Measurements from ENCODE around the gene P2RY2.

The P2RY2 gene

GRCh38 chr11:73218106-73218829 lies at the start of gene P2RY2:
Gene P2RY2 (plus strand): TSS chr11:73218281. CDS start chr11:73234160, 15,879 bp downstream.
- in situ Hi-C loops (cut with HindIII; ENCODE audit: low sequenced_read_pairs): no loop called here

DNA sequence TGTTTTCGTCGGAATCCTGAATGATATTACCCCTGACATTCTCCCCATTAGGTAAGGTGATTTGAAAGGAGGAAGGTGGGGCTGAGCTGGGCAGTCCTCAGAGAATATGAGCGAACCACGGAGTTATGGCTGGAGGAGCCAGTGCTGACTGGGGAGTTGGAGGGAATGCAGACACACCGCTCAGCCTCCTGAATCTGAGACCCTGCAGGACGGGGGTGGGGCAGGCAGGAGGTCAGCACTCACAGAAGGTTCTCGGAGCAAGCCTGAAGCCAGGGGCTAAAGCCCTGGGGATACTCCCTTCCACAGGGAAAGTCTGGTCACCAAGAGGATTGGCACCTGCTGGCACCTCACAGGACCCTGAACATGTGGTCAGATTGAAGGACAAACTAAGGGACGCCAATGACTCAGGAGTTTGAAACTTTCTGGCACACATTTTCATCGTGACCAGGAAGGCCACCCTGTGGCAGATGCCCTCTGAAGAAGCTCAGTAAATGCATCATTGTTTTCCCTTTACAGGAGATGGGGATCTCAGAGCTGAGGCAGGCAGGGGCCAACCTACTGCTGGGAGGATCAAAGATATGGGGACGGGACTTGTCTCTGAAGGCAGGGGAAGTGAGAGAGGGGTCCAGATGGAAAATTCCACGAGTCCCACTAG lies 49.0 kb upstream of the P2RY2 start:
- in situ Hi-C loops (cut with HindIII; ENCODE audit: low sequenced_read_pairs): loop anchor here (10.0 kb wide), 1 partner anchor 344 kb away; no protein-coding TSS in a partner anchor

- in situ Hi-C loops (cut with HindIII; ENCODE audit: low sequenced_read_pairs): no loop called here
Measured at GRCh38 chr11:73170140-73170539, 47.9 kb upstream of the P2RY2 start.

- in situ Hi-C loops (cut with HindIII; ENCODE audit: low sequenced_read_pairs): no loop called here
Measured at GRCh38 chr11:73171436-73172161, 46.5 kb upstream of the P2RY2 start.

DNA sequence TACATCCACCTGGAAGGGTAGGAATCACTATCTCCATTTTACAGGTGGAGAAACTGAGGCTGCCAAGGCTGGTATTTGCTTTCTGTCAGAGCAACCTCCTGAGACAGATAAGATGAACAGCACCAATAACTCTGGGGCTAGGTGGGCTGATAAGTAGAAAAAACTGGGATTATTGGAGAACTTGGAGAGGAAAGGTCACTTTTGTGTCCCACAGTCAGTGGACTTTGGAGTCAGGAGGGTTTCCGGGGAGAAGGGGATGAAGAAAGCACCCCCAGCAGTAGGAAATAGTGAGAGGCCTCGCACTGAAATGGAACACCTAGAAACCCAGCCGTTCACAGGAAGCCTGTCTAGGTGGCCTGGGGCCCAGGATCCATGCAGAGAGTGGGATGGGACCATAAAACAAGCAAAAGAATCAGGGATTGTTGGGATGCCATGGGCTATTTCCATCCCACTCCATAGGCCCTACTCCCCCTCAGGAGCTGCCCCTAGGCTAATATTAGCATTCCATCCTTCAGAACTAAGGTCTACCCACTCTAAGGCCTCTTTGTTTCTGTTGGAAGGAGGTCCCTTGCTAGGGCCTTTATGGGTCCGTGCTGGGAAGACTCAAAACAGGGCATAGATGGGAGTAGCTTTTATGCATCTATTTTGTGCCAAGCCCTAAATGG lies 45.0 kb upstream of the P2RY2 start:
- in situ Hi-C loops (cut with HindIII; ENCODE audit: low sequenced_read_pairs): no loop called here

- in situ Hi-C loops (cut with HindIII; ENCODE audit: low sequenced_read_pairs): no loop called here
Measured at GRCh38 chr11:73173755-73174494, 44.2 kb upstream of the P2RY2 start.

GRCh38 chr11:73174495-73174791 lies 43.6 kb upstream of the P2RY2 start:
- in situ Hi-C loops (cut with HindIII; ENCODE audit: low sequenced_read_pairs): no loop called here

DNA sequence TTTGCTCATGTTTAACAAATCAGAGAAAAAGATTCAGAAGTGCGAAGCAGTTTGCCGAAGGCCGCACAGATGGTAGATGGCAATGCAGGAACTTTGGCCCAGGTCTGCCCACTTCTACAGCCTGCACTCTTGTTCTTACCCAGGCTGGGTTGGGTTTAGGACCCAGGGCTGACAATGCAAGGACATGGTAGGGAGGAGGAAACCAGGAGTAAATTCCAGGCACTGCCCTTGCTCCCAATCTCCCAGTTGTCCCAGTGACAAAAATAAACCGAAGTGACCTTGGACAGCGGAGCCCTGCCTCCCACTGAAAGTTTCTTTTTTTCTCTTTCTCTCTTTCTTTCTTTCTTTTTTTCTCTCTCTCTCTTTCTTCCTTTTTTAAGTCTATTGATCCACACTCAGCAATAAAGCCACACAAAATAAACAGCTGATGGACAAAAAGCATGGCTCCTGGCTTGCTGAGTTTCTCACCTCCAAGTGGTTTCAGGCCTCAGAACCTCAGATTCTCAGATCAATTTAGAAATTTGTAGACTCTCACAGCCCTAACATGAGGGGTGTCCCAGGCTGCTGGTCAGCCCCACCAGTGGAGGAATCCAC lies 42.4 kb upstream of the P2RY2 start:
- in situ Hi-C loops (cut with HindIII; ENCODE audit: low sequenced_read_pairs): no loop called here

GRCh38 chr11:73176145-73176873 lies 41.8 kb upstream of the P2RY2 start:
- in situ Hi-C loops (cut with HindIII; ENCODE audit: low sequenced_read_pairs): no loop called here

- in situ Hi-C loops (cut with HindIII; ENCODE audit: low sequenced_read_pairs): no loop called here
Measured at GRCh38 chr11:73176874-73177155, 41.3 kb upstream of the P2RY2 start.

GRCh38 chr11:73177380-73177777 lies 40.7 kb upstream of the P2RY2 start:
- in situ Hi-C loops (cut with HindIII; ENCODE audit: low sequenced_read_pairs): no loop called here

DNA sequence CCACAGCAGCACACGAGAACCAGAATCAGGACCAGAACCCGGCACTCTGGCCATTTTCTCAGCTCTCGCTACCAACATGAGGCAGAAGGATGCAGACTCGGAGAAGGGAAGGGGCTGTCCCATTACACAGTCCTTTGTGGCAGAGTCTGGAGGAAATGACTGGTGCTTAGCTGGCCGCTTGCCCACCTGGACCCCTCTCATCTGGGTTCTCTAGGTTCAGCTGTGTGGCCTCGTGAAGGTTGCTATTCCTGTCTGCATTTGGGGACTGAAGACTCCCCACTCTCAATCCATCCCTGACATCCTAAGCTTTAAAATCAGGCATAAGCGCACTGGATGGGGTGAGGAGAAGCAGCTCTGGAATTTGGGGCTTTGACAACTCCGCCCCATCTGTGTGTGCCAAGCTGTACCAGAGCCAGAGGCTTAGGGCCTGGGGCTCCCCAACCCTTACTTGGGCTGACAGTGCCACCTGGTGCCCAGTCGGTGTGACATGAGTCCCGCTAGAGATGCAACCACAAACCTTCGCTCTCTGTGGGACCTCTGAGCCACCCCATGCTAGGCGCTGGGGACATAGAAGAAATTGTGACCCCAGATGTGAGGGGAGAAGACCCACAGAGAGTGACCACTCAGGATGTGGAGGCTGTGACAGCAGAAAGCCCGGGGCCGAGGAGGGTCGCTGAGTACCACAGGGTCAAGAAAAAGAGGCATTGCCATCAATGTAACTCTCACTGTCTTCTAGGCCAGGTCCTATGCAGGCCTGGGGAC lies 40.1 kb upstream of the P2RY2 start:
- in situ Hi-C loops (cut with HindIII; ENCODE audit: low sequenced_read_pairs): no loop called here

DNA sequence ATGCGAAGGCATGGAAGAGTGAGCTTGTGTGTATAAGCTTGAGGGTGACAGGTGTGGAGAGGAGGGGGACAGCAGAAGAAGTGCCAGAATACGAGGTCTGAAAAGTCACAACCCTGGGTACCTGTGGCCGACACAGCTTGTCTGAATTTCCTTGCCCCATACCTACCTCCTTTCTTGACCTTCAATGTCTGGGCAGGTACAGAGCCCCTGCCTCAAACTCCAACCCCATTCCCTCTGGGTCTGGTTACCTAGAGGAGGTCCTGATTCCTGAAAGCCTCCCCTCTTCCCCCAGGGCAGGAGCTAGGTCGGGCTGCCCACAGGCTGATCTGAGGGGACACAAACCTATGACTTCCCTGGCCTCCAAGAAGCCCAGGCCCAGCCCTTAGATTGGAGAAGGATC lies 39.4 kb upstream of the P2RY2 start:
- in situ Hi-C loops (cut with HindIII; ENCODE audit: low sequenced_read_pairs): no loop called here

DNA sequence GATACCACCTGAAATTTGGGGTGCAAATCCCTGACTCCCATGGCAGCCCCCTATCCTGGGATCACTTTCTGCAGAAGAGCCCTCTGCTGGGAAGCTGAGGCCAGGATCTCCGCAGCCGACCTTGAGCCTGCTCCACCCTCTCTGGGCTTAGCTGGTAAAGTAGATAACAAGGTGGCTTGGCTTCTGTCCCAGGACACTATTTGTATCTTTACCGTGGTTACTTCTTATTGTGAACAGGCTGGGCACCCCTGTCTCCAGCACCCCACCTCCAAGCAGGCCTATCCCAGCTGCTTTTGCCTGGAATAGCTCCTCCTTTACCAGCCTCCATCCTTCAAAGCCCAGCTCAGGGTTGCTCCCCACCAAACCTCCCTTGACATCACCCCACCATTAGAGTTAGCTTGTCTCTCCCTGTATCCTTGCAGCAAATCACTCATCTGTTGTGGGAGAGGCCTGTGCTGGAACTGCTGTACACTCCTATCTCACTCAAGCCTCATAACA lies 35.2 kb upstream of the P2RY2 start:
- in situ Hi-C loops (cut with HindIII; ENCODE audit: low sequenced_read_pairs): no loop called here

- in situ Hi-C loops (cut with HindIII; ENCODE audit: low sequenced_read_pairs): no loop called here
Measured at GRCh38 chr11:73184953-73185671, 33.0 kb upstream of the P2RY2 start.

DNA sequence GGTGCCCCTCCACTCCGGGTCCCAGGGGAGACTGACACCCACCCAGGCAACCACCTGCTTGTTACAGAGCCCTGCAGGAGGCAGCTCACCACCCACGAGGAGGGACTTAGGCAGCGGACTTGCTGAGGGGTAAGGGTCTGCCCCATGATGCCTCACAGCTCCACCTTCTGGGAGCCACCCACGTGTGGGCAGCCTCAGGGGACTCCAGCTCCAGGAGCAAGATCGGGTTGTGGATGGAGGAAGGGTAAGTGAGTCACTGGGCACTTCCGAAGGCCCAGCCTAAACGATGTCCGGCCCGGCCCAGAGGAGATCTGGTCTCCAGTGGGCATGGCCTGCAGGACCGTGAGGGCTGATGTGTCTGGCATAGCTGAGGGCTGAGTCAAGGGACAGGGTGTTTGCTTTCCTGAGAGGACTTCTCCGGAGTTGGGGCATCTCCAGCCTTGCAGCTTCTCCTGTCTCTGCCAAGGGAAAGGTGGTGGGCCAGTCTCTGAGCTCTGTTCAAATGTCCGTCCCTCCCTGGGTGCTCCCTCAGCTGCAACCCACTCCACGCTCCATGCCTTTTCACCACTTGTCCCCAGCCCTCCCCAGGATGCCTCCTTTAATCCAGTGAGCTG lies 32.3 kb upstream of the P2RY2 start:
- in situ Hi-C loops (cut with HindIII; ENCODE audit: low sequenced_read_pairs): no loop called here

DNA sequence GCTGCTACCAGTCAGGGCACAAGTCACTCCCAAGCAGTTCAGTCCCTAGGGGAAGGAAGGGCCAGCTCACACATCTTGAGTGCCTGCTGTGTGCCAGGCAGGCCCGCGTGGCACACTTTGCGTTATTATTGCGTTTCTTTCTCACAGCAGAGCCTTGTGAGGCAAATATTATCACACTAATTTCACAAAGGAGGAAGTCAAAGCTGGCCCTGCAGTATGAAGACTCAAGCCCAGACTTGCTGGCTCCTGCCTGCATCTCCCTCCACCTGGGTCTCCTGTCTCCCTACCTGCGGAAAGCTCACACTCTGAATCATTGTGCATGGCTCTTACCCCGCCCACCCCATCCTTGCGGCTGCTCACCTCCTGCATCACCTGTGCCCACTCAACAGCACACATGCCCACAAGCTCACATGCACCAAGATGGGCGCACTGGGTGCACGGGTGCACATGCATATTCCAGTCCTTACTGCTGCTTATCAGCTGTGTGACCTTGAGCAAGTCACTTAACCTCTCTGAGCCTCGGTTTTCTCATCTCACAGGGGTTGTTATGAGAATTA lies 31.7 kb upstream of the P2RY2 start:
- in situ Hi-C loops (cut with HindIII; ENCODE audit: low sequenced_read_pairs): no loop called here

GRCh38 chr11:73186886-73187285 lies 31.2 kb upstream of the P2RY2 start:
- in situ Hi-C loops (cut with HindIII; ENCODE audit: low sequenced_read_pairs): no loop called here

Data from DLD1 (cell line).